Aorta (tissue), 5 donors: ENCODE measurements around the gene ICA1L. TPM values are rescaled to one million over a fixed set of nuclear protein-coding genes. Genes with fewer than 3 reads are reported as not detected.

Experiments used
- ATAC-seq: fragments of 200-7000 bp; cut with Tn5 transposase; one replicate; pipeline ENCODE4 v1.9.1; 2022; ENCODE audit warnings: moderate library complexity; ENCODE audit not compliant: low FRiP score
- DNase-seq, 2 donors: peaks; one replicate each; pipeline ENCODE4 v3.0.0-alpha.2; 2020
- H3K27ac ChIP-seq, 2 donors: one replicate each; pipeline ENCODE4 v1.5.1; 2013; ENCODE audit warnings: low read length in 2 of 2, mild to moderate bottlenecking in 2 of 2, moderate library complexity in 2 of 2, control low read depth in 1 of 2, inconsistent platforms in 1 of 2, low read depth in 1 of 2
- H3K27me3 ChIP-seq, 2 donors: one replicate each; pipeline ENCODE4 v1.6.1; 2013; ENCODE audit warnings: control low read depth in 1 of 2, low read length in 1 of 2, mild to moderate bottlenecking in 1 of 2, moderate library complexity in 1 of 2; ENCODE audit not compliant: insufficient read depth in 2 of 2, control insufficient read depth in 1 of 2
- H3K36me3 ChIP-seq, 2 donors: one replicate each; pipeline ENCODE4 v1.6.1; 2013; ENCODE audit warnings: control low read depth in 1 of 2, low read length in 1 of 2, mild to moderate bottlenecking in 1 of 2; ENCODE audit not compliant: insufficient read depth in 2 of 2, control insufficient read depth in 1 of 2
- H3K4me1 ChIP-seq, 2 donors: one replicate each; pipeline ENCODE4 v1.6.1; 2013; ENCODE audit warnings: low read length in 2 of 2, control low read depth in 1 of 2, mild to moderate bottlenecking in 1 of 2, moderate library complexity in 1 of 2; ENCODE audit not compliant: insufficient read depth in 2 of 2, control insufficient read depth in 1 of 2
- H3K4me3 ChIP-seq, 2 donors: one replicate each; pipeline ENCODE4 v1.5.1; 2013; ENCODE audit warnings: low read length in 2 of 2, control low read depth in 1 of 2, mild to moderate bottlenecking in 1 of 2
- H3K9me3 ChIP-seq: one replicate; pipeline ENCODE4 v1.6.1; 2013; ENCODE audit warnings: mild to moderate bottlenecking, low read length; ENCODE audit not compliant: control insufficient read depth
- WGBS, 2 donors: extraction: QIAGEN DNeasy Blood & Tissue Kit; methylation state at CpG; one replicate each; pipeline ENCODE4 v1.1.7; 2013; 5-methylcytosine and 5-hydroxymethylcytosine counted together
- intact Hi-C, 2 donors: fragments of 100-400 bp; cut with DNase I; formaldehyde crosslinking; loops; one replicate each; pipeline versions ENCODE4 v1.14.2 to v1.15.0; 2022
- polyA plus RNA-seq, 2 donors: library from polyadenylated mRNA; stranded (reverse); fragments of 200-250 nt; gene quantifications; one replicate each; pipeline ENCODE4 v1.2.3, GENCODE V29; 2013
- total RNA-seq, 2 donors: library from RNA; stranded (reverse); fragmentation: NEBNext Ultra II Directional; extraction: Animal tissue kit (Norgen Biotek cat#: 25700); gene quantifications; one replicate each; pipeline ENCODE4 v1.2.1, GENCODE V29; 2021
- donor health status: healthy with polysubstance abuse.
- donor health status: Bipolar disorder and iron deficiency.
- donor health status: DM: no; HTN: no; CAD: no.
- donor health status: DM: no; HTN: no; CAD: no.
- donor health status: DM: yes; HTN: yes; CAD: no.

ICA1L gene
- total and polyA plus RNA-seq, 4 donors, result 4.8 to 10.3 (median 8.0) TPM

DNA sequence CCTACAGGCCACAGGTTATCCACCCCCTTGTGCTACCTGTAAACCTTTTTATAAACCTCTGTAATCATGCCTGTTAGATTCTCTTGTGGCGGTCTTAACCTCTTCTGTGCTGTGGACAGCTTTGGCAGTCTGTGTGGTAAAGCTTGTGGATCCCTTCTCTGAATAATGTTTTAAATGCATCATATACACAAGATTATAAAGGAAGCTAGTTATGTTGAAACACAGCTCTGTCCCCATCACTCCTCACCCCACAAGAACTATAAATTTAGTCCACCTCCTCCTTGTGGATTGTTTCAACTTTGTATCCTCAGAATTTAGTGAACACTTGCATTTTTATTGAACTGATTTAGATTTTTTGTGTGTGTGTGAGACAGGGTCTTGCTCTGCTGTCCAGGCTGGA, 107.7 kb downstream of the ICA1L start:
- Histone ChIP-seq H3K27ac (no peak overlapping the region), H3K27me3 (no peaks in the 10 kb centered on the region), H3K9me3 (no peaks in the 10 kb centered on the region), H3K4me1 (no peaks in the 10 kb centered on the region), H3K36me3 (peaks cover 0 to 4% of the 10 kb centered on the region in 2 donors), H3K4me3 (no peak overlapping the region)
- WGBS, 2 donors, result 95 to 98% methylated on average over 1 of the region's 1 CpG
- no peak for DNase-seq
- intact Hi-C loops, result no loop called here
- ATAC-seq, result no peak

DNA sequence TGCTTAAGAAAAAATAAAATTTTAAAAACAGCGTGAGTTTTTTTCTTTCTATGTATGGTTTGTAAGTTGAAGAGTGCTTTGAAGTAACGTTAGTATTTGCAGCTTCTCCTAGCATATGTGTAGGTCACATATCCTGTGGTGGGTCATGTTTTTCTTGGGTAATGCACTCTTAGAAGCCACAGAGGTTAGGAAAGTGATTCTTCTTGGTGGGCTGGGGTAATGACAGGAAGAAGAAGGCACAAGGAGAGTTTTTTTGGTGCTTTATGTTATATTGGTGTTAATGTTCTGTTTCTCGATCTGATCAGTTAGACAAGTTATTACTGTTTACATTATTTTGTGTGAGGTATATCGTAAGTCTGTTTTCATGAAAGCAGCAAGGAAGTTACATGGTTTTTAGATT, 109.0 kb downstream of the ICA1L start:
- H3K4me1 ChIP-seq, result no peaks in the 10 kb centered on the region
- H3K9me3 ChIP-seq, result no peaks in the 10 kb centered on the region
- DNase-seq (no peak), ATAC-seq (no peak)
- WGBS, 2 donors, result 63 to 74% methylated on average over 4 of the region's 4 CpGs
- H3K4me3 ChIP-seq, result no peak overlapping the region
- intact Hi-C loops, result no loop called here
- H3K36me3 ChIP-seq, result peaks cover 0 to 4% of the 10 kb centered on the region in 2 donors
- no peak overlapping the region for H3K27ac ChIP-seq
- H3K27me3 ChIP-seq, result no peaks in the 10 kb centered on the region

GRCh38 chr2:202760848-202761247, 110.7 kb downstream of the ICA1L start:
- Histone ChIP-seq H3K27ac (no peak overlapping the region), H3K4me1 (no peaks in the 10 kb centered on the region), H3K4me3 (no peak overlapping the region), H3K9me3 (no peaks in the 10 kb centered on the region), H3K36me3 (peaks cover 0 to 4% of the 10 kb centered on the region in 2 donors), H3K27me3 (no peaks in the 10 kb centered on the region)
- DNase-seq (no peak), ATAC-seq (no peak)
- intact Hi-C loops, result no loop called here
- 92 to 97% methylated on average over 2 of the region's 2 CpGs for WGBS, 2 donors

- intact Hi-C loops, result no loop called here
- Histone ChIP-seq H3K36me3 (no peaks in the 10 kb centered on the region), H3K27me3 (no peaks in the 10 kb centered on the region), H3K4me3 (no peak overlapping the region), H3K9me3 (no peaks in the 10 kb centered on the region), H3K27ac (no peak overlapping the region), H3K4me1 (no peaks in the 10 kb centered on the region)
- WGBS, 2 donors, result 75 to 80% methylated on average over 2 of the region's 2 CpGs
- no peak for DNase-seq
- ATAC-seq, result no peak
These were observed 113.0 kb downstream of the ICA1L start for GRCh38 chr2:202758604-202759003.

- no peaks in the 10 kb centered on the region for H3K27me3 ChIP-seq
- DNase-seq (no peak), ATAC-seq (no peak)
- H3K27ac ChIP-seq, result no peak overlapping the region
- no peaks in the 10 kb centered on the region for H3K9me3 ChIP-seq
- no peaks in the 10 kb centered on the region for H3K36me3 ChIP-seq
- H3K4me1 ChIP-seq, result no peaks in the 10 kb centered on the region
- no peak overlapping the region for H3K4me3 ChIP-seq
- 79 to 80% methylated on average over 4 of the region's 4 CpGs for WGBS, 2 donors
- intact Hi-C loops, result no loop called here
These were observed 113.4 kb downstream of the ICA1L start for GRCh38 chr2:202758128-202758527.

GRCh38 chr2:202757339-202757738, 114.2 kb downstream of the ICA1L start:
- WGBS, 2 donors, result 94 to 96% methylated on average over 5 of the region's 5 CpGs
- Histone ChIP-seq H3K4me3 (no peak overlapping the region), H3K27me3 (no peaks in the 10 kb centered on the region), H3K36me3 (no peaks in the 10 kb centered on the region), H3K4me1 (no peaks in the 10 kb centered on the region), H3K27ac (no peak overlapping the region), H3K9me3 (no peaks in the 10 kb centered on the region)
- ATAC-seq, result no peak
- no peak for DNase-seq
- intact Hi-C loops, result no loop called here

DNA sequence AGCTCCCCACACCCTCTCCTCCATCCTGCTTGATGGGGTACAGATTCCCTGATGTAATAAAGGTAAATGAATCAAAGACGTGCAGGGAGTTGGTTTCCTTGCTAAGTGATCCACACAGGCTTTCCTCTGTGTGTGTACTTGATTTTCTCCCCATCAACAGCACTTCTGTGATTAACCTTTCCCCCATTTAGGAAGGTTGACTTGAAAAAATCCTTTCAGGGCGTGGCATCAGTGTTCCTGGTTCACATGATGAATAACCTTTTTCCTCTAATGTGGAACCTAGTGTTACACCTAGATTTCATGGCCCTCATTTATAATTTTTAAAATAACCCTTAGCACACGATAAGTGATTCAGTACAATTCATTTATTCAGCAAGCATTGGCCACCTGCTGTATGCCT, 115.0 kb downstream of the ICA1L start:
- Histone ChIP-seq H3K27me3 (no peaks in the 10 kb centered on the region), H3K4me1 (no peaks in the 10 kb centered on the region), H3K4me3 (no peak overlapping the region), H3K36me3 (no peaks in the 10 kb centered on the region), H3K9me3 (no peaks in the 10 kb centered on the region), H3K27ac (no peak overlapping the region)
- intact Hi-C loops, result no loop called here
- no peak for ATAC-seq
- DNase-seq, result no peak
- WGBS, 2 donors, result 95% methylated on average over 3 of the region's 3 CpGs

DNA sequence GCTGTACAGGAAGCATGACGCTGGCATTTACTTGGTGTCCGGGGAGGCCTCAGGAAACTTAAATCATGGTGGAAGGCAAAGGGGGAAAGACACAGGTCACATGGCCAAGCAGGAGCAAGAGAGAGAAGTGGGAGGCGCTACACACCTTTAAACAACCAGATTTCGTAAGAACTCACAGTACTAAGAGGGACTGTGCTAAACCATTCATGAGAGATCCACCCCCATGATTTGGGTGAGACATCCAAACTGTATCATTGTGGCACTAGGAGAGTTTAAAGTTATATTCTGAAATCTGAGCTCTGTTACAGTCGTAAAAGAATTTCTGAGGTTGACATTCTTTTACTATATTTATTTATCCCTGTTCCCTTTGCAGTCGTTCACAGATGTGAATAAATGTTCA, 116.6 kb downstream of the ICA1L start:
- intact Hi-C loops, result no loop called here

GRCh38 chr2:202752071-202752470, 119.5 kb downstream of the ICA1L start:
- DNase-seq (no peak), ATAC-seq (no peak)
- 72 to 85% methylated on average over 2 of the region's 2 CpGs for WGBS, 2 donors
- Histone ChIP-seq H3K4me3 (no peak overlapping the region), H3K27ac (no peak overlapping the region), H3K36me3 (no peaks in the 10 kb centered on the region), H3K9me3 (no peaks in the 10 kb centered on the region), H3K27me3 (no peaks in the 10 kb centered on the region), H3K4me1 (no peaks in the 10 kb centered on the region)
- intact Hi-C loops, result no loop called here

More for the DNA sequence above, 116.6 kb downstream of the ICA1L start:
- H3K4me1 ChIP-seq, result no peaks in the 10 kb centered on the region
- ATAC-seq, result no peak
- DNase-seq, result no peak
- H3K27me3 ChIP-seq, result no peaks in the 10 kb centered on the region
- WGBS, 2 donors, result 77 to 83% methylated on average over 6 of the region's 6 CpGs
- H3K27ac ChIP-seq, result no peak overlapping the region
- no peaks in the 10 kb centered on the region for H3K36me3 ChIP-seq
- no peak overlapping the region for H3K4me3 ChIP-seq
- no peaks in the 10 kb centered on the region for H3K9me3 ChIP-seq
